Measurements from ENCODE around the gene TFB1M. TPM values are rescaled to one million over a fixed set of nuclear protein-coding genes. Genes with fewer than 3 reads are reported as not detected.

The TFB1M gene
- total and polyA plus RNA-seq, 9 of the 15 experiments (the other 6 are each of a cell fraction or from before 2014, with no cell fraction given): 34.6 to 145 (median 40.4) TPM

DNA sequence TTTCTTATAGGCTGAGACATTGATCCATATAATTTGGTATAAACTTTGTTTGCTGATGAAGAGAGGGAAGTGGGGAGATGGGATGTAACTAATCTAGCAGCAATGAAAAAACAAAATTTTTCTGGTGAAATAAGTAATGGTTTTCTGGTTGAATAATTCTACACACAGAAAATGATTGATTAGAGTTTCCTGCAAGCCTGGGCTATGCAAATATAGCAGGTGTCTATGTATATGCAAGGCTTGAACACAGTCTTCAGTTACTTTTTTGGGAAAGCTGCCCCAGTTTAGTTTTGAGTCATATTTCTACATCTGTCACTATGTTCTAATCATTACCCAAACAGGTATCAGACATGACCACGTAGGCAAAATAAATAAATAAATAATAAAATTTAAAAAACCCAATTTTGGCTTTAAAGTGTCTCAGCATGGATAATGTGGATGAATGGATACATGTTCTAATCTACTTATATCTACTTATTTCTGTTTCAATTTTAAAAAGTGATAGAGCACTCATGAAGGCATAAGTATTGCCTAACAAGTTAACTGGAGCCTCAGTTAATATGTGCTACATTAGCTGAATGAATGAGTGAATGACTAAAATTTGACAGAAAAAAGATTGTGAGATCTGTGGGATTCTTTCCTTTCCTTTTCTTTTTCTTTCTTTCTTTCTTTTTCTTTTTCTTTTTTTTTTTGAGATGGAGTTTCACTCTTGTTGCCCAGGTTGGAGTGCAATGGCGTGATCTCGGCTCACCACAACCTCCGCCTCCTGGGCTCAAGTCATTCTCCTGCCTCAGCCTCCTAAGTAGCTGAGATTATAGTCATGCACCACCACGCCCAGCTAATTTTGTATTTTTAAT is 37.2 kb upstream of the TFB1M start:
- intact Hi-C loops (cut with micrococcal nuclease): no loop called here
- Histone ChIP-seq H3K4me1 (replicated peaks in 1 of 2; ENCODE audit: control insufficient read depth in 2 of 2, insufficient read depth in 2 of 2, low read length in 2 of 2) (no peaks in the 10 kb centered on the region), H3K27ac (ENCODE audit: extremely low read depth, low read depth, low read length) (no peak overlapping the region), H2AFZ (ENCODE audit: low read depth, low read length) (no peak overlapping the region), H3K36me3 (ENCODE audit: control insufficient read depth, insufficient read depth, low read length) (no peaks in the 10 kb centered on the region), H3K27me3 (ENCODE audit: control insufficient read depth in 2 of 2, insufficient read depth in 2 of 2, low read length in 2 of 2) (no peaks in the 10 kb centered on the region), H4K20me1 (replicated peaks; ENCODE audit: control insufficient read depth, insufficient read depth, low read length) (no peaks in the 10 kb centered on the region), H3K79me2 (ENCODE audit: control insufficient read depth, insufficient read depth, low read length) (no peaks in the 10 kb centered on the region), H3K9me1 (ENCODE audit: control insufficient read depth, insufficient read depth, low read length) (no peaks in the 10 kb centered on the region), H3K4me3 (no peak overlapping the region), H3K9me3 (replicated peaks; ENCODE audit: control insufficient read depth, insufficient read depth, low read depth, low read length) (peaks cover 6% of the 10 kb centered on the region; the same call in 1 of the 2 replicates), H3K4me2 (ENCODE audit: insufficient read depth, low read length) (no peak overlapping the region), H3K9ac (ENCODE audit: insufficient read depth in 1 of 2, low read depth in 2 of 2, low read length in 2 of 2) (no peak overlapping the region)
- DNase-seq (ENCODE audit: extremely low read depth in 1 of 4, low spot score in 3 of 4) (no peak), FAIRE-seq (no peak), ATAC-seq (no peak)
- in situ Hi-C loops (cut with MboI): no loop called here
- 3% methylated on average over 5 of the region's 5 CpGs for WGBS (ENCODE audit: insufficient coverage, low coverage, missing lambda C conversion rate)
- ChIA-PET CTCF (ENCODE audit: low intra/inter-chr PET ratio) (no interaction called here), POLR2A (no interaction called here)
- BruUV-seq (replicated peaks): no TSS peak
- TF ChIP-seq FOXK2 (conservative IDR thresholded peaks at IDR 0.05 in 1 of 2, IDR thresholded peaks at IDR 0.05 in 1 of 2; ENCODE audit: low read depth in 2 of 2) (no peak), ARHGAP35 (IDR thresholded peaks at IDR 0.05; ENCODE audit: partially characterized antibody) (no peak), RFX1 (IDR thresholded peaks at IDR 0.05) (no peak), E2F3 (CRISPR knock-in tag; IDR thresholded peaks at IDR 0.05) (no peak), SUPT5H (IDR thresholded peaks at IDR 0.05) (no peak), REST (IDR thresholded peaks at IDR 0.05; ENCODE audit: borderline replicate concordance) (no peak), REST (CRISPR knock-in tag; IDR thresholded peaks at IDR 0.05; ENCODE audit: low read depth) (no peak), GATAD2B (IDR thresholded peaks at IDR 0.05; ENCODE audit: borderline replicate concordance) (no peak), U2AF1 (optimal IDR thresholded peaks at IDR 0.05; ENCODE audit: low read depth, low read length) (no peak), MTA2 (IDR thresholded peaks at IDR 0.05; ENCODE audit: low read depth) (no peak), STAT5A (IDR thresholded peaks at IDR 0.05; ENCODE audit: borderline replicate concordance, low read length) (no peak), KDM5B (IDR thresholded peaks at IDR 0.05; ENCODE audit: insufficient replicate concordance, low read depth, low read length) (no peak), ZNF41 (CRISPR knock-in tag; conservative IDR thresholded peaks at IDR 0.05) (no peak), SIRT6 (IDR thresholded peaks at IDR 0.05; ENCODE audit: low read depth, low read length) (no peak), ZNF444 (CRISPR knock-in tag; IDR thresholded peaks at IDR 0.05) (no peak)
